ENCODE results near the gene CREB3L4. TPM values are rescaled to one million over a fixed set of nuclear protein-coding genes. Genes with fewer than 3 reads are reported as not detected.
A peak's percentile ranks its signal among the peaks of the same experiment; 100 is the strongest.

The CREB3L4 gene
- total and polyA plus RNA-seq, 2 of the 13 experiments (the other 11 are each of a cell fraction or from before 2014, with no cell fraction given): 9.9 to 18.7 TPM

DNA sequence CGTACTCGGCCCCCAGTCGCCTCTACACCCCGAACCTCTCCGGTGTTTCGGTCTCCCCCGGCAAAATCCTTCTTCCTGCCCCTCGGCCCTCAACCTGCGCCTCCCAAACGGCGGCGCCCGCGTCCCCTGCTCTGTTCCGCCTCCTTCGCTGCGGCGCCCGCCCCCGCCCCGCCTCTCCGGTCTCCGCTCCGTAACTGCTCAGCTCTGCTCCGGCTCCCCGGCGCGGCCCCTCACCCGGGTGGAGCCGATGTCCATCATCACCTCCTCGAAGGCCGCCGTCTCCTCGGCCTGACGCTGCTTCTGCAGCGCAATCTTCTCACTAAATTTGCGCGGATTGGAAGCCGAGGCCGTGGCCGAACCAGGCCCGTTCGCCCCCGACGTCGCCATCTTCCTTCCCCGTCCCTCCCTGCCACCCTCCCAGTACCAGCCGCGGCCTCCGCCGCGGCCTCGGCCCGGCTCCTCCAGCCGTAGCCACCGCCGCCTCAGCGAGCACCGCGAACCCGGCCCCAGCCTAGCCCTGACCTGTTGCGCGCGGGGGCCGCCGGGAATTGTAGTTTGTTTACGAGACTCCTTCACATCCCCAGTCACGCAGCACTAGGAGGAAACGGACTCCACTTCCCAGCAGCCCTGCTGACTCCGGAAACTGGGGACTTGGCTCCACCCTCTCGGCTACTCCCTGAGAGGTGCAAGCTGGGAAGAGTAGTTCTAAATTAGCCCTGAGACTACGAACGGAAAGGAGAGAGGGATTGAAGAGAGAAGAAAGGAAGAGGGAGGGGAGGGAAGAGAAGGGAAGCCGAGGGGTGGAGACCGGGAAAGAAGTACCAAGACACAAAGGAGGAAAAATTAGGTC, 9.4 kb upstream of the CREB3L4 start, which contains the start of gene CRTC2 (continued):
- no peak for TF ChIP-seq SOX6 (IDR thresholded peaks at IDR 0.05)
- peak; percentile 56 for TF ChIP-seq SOX6 (CRISPR knock-in tag; IDR thresholded peaks at IDR 0.05)
- TF ChIP-seq KLF13 (CRISPR knock-in tag; IDR thresholded peaks at IDR 0.05): no peak
- no peak for TF ChIP-seq IKZF4 (CRISPR knock-in tag; IDR thresholded peaks at IDR 0.05; ENCODE audit: borderline replicate concordance, low read depth, not compliant biosample characterization)
- peak; percentile 40; the same call in 1 of the 2 replicates for TF ChIP-seq DZIP1 (CRISPR knock-in tag; IDR thresholded peaks at IDR 0.05)
- TF ChIP-seq, protein P1, sequence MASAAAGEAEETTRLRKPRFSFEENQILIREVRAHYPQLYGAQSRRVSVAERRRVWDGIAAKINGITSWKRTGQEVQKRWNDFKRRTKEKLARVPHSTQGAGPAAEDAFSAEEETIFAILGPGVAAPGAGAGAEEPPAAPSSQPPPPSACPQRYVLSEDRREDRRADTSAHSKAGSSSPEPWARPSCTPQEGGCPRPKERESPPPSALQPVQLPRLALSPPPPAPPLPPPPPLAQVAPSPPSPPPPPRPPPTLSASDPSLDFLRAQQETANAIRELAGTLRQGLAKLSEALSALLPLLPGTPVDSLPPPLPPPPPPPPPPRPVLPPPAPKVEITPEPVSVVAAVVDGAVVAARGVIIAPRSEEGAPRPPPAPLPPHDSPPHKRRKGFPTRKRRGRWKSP (CRISPR knock-in tag; IDR thresholded peaks at IDR 0.05): peak; percentile 72; the same call in 1 of the 2 replicates
- TF ChIP-seq MAFK (conservative IDR thresholded peaks at IDR 0.05 in 1 of 2, IDR thresholded peaks at IDR 0.05 in 1 of 2; ENCODE audit: low read length in 2 of 2): 0 out of 4 replicates have a peak, but pooled peaks of 1 of the 2 experiments have one; percentile 10
- no peak for TF ChIP-seq ZNF253 (CRISPR knock-in tag; IDR thresholded peaks at IDR 0.05; ENCODE audit: borderline replicate concordance)
- peak; percentile 93 for TF ChIP-seq ZNF563 (CRISPR knock-in tag; IDR thresholded peaks at IDR 0.05)
- TF ChIP-seq NFE2 (CRISPR knock-in tag; IDR thresholded peaks at IDR 0.05): no peak
- no peak; the same call in 1 of the 2 replicates for TF ChIP-seq ZFP82 (CRISPR knock-in tag; IDR thresholded peaks at IDR 0.05; ENCODE audit: borderline replicate concordance)
- peak; percentile 80 for TF ChIP-seq FOXO1 (CRISPR knock-in tag; IDR thresholded peaks at IDR 0.05)
- TF ChIP-seq STAT5B (CRISPR knock-in tag; IDR thresholded peaks at IDR 0.05): no peak
- TF ChIP-seq ZNF816 (CRISPR knock-in tag; IDR thresholded peaks at IDR 0.05; ENCODE audit: borderline replicate concordance): peak; percentile 87
- no peak for TF ChIP-seq HIC2 (CRISPR knock-in tag; IDR thresholded peaks at IDR 0.05; ENCODE audit: low read depth)
- TF ChIP-seq ARID3A (IDR thresholded peaks at IDR 0.05; ENCODE audit: low read depth, low read length): no peak
- peak; percentile 75; the same call in 1 of the 2 replicates for TF ChIP-seq ZNF878 (CRISPR knock-in tag; IDR thresholded peaks at IDR 0.05)
- TF ChIP-seq CREB3 (CRISPR knock-in tag; IDR thresholded peaks at IDR 0.05): no peak
- TF ChIP-seq ZNF496 (CRISPR knock-in tag; IDR thresholded peaks at IDR 0.05; ENCODE audit: insufficient replicate concordance): no peak
- TF ChIP-seq HNRNPL (IDR thresholded peaks at IDR 0.05; ENCODE audit: low read depth, low read length): no peak
- TF ChIP-seq SAP130 (CRISPR knock-in tag; IDR thresholded peaks at IDR 0.05; ENCODE audit: low read depth): peak; percentile 84

All from HepG2 (cell line).